HL-60 (cell line): ENCODE measurements around the gene MYOG.

Source experiments
- DNase-seq, 2 experiments: peaks; one replicate each; pipeline ENCODE4 v3.0.0-alpha.2; 2010 to 2020; ENCODE audit warnings: low read depth in 1 of 2, low spot score in 1 of 2
- H3K27ac ChIP-seq: fragments of 250-450 bp; sonication (Bioruptor Pico); replicated peaks from 2 replicates; pipeline ENCODE4 v1.5.1; 2020; ENCODE audit warnings: mild to moderate bottlenecking, moderate library complexity
- H3K27me3 ChIP-seq: fragments of 250-450 bp; sonication (Bioruptor Pico); 2 replicates; pipeline ENCODE4 v1.5.1; 2021; ENCODE audit warnings: mild to moderate bottlenecking, moderate library complexity; ENCODE audit not compliant: insufficient read depth, poor library complexity, severe bottlenecking
- H3K4me3 ChIP-seq: replicated peaks from 2 replicates; pipeline ENCODE4 v1.5.1; 2011; ENCODE audit warnings: mild to moderate bottlenecking, control low read depth, low read length; ENCODE audit not compliant: insufficient read depth
- GABPA ChIP-seq: IDR thresholded peaks from 2 replicates; pipeline ENCODE4 v1.6.1; 2012; ENCODE audit warnings: low read depth
- POLR2AphosphoS5 ChIP-seq: IDR thresholded peaks from 2 replicates; pipeline ENCODE4 v1.6.1; 2012; ENCODE audit warnings: low read depth
- SPI1 ChIP-seq: IDR thresholded peaks from 2 replicates; pipeline ENCODE4 v1.6.1; 2012; ENCODE audit warnings: low read depth, mild to moderate bottlenecking, borderline replicate concordance
- TF ChIP-seq, protein P1 (sequence below): IDR thresholded peaks from one replicate; pipeline ENCODE4 v1.5.1; 2011; ENCODE audit warnings: low read length, control low read depth, inconsistent platforms; ENCODE audit not compliant: insufficient read depth
- TF ChIP-seq, protein P2 (sequence below): IDR thresholded peaks from 2 replicates; pipeline ENCODE4 v1.6.1; 2012; ENCODE audit warnings: low read depth; ENCODE audit not compliant: insufficient replicate concordance

The MYOG gene

DNA sequence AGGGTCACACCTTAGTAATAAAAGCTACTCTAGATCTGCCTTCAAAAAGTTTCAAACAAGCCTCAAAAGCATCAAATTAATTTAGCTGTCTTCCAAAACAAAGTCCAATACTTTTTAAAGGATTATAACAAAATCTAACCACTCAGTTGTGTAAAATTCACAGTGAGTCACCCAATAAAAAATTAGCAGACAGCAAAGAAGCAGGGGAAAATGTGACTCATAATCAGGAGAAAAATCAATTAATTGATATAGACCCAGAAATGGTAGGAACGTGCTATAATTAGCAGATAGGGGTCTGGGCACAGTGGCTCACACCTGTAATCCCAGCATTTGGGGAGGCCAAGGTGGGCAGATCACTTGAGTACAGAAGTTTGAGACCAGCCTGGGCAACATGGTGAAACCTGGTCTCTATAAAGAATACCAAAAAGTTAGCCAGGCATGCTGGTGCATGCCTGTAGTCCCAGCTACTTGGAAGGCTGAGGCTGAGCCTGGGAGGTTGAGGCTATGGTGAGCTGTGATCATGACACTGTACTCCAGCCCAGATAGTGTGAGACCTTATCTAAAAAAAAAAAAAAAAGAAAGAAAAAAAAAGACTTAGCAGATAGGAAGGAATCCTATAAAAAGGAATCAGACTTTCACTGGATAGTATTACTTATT, 8.1 kb upstream of the MYOG start:
- no peaks in the 10 kb centered on the region for H3K27me3 ChIP-seq
- TF ChIP-seq, protein P1, sequence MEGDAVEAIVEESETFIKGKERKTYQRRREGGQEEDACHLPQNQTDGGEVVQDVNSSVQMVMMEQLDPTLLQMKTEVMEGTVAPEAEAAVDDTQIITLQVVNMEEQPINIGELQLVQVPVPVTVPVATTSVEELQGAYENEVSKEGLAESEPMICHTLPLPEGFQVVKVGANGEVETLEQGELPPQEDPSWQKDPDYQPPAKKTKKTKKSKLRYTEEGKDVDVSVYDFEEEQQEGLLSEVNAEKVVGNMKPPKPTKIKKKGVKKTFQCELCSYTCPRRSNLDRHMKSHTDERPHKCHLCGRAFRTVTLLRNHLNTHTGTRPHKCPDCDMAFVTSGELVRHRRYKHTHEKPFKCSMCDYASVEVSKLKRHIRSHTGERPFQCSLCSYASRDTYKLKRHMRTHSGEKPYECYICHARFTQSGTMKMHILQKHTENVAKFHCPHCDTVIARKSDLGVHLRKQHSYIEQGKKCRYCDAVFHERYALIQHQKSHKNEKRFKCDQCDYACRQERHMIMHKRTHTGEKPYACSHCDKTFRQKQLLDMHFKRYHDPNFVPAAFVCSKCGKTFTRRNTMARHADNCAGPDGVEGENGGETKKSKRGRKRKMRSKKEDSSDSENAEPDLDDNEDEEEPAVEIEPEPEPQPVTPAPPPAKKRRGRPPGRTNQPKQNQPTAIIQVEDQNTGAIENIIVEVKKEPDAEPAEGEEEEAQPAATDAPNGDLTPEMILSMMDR: no peak
- no peak for TF ChIP-seq GABPA
- TF ChIP-seq, protein P2, sequence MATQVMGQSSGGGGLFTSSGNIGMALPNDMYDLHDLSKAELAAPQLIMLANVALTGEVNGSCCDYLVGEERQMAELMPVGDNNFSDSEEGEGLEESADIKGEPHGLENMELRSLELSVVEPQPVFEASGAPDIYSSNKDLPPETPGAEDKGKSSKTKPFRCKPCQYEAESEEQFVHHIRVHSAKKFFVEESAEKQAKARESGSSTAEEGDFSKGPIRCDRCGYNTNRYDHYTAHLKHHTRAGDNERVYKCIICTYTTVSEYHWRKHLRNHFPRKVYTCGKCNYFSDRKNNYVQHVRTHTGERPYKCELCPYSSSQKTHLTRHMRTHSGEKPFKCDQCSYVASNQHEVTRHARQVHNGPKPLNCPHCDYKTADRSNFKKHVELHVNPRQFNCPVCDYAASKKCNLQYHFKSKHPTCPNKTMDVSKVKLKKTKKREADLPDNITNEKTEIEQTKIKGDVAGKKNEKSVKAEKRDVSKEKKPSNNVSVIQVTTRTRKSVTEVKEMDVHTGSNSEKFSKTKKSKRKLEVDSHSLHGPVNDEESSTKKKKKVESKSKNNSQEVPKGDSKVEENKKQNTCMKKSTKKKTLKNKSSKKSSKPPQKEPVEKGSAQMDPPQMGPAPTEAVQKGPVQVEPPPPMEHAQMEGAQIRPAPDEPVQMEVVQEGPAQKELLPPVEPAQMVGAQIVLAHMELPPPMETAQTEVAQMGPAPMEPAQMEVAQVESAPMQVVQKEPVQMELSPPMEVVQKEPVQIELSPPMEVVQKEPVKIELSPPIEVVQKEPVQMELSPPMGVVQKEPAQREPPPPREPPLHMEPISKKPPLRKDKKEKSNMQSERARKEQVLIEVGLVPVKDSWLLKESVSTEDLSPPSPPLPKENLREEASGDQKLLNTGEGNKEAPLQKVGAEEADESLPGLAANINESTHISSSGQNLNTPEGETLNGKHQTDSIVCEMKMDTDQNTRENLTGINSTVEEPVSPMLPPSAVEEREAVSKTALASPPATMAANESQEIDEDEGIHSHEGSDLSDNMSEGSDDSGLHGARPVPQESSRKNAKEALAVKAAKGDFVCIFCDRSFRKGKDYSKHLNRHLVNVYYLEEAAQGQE: no peak
- TF ChIP-seq SPI1: no peak
- TF ChIP-seq POLR2AphosphoS5: no peak
- no peak overlapping the region for H3K27ac ChIP-seq
- no peak overlapping the region for H3K4me3 ChIP-seq
- no peak for DNase-seq

DNA sequence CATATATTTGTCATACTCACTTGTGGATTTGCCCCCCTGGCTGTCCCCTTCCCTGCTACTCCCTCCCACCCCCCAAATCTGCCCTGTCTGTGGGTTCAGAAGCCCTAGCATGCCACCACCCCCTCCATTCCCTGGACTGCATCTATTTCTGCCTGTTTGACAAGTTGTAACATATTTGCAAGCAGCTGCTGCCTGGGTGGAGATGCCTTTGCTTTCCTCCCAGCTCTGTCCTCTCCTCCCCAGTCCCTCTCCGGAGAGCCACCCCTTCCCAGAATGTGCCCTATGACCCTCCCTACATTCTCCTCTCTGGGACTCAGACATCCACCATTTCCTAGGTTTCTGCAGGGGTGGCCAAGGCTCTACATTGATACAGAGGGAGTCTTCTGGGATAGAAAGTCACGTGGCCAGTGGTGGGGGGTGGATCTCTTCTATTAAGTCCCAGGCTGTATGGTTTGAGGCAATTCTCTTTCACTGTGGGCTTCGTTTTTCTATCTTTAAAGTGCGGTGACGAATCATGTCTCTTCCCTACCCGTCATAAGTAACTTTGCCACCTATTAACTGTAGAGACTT, 6.0 kb upstream of the MYOG start:
- no peak overlapping the region for H3K4me3 ChIP-seq
- DNase-seq: no peak
- no peak overlapping the region for H3K27ac ChIP-seq
- no peaks in the 10 kb centered on the region for H3K27me3 ChIP-seq
- TF ChIP-seq, protein P2: no peak
- TF ChIP-seq SPI1 (no peak), GABPA (no peak), POLR2AphosphoS5 (no peak)
- TF ChIP-seq, protein P1: no peak

DNA sequence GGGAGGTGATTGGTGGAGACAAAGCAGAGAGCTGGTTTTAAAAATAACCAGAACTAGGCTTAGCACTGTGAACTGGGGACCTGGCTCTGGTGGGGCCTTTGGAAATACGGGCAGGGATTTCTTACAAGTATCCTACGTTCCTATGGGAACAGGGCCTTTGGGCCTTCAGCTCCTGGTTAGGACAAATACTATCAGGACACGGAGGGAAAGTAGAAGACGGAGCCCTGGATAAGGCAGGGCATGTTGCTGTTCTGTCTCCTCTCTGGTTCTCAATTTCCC, 5.3 kb upstream of the MYOG start:
- no peak overlapping the region for H3K27ac ChIP-seq
- H3K27me3 ChIP-seq: no peaks in the 10 kb centered on the region
- TF ChIP-seq POLR2AphosphoS5 (no peak), SPI1 (no peak)
- no peak for DNase-seq
- H3K4me3 ChIP-seq: no peak overlapping the region

DNA sequence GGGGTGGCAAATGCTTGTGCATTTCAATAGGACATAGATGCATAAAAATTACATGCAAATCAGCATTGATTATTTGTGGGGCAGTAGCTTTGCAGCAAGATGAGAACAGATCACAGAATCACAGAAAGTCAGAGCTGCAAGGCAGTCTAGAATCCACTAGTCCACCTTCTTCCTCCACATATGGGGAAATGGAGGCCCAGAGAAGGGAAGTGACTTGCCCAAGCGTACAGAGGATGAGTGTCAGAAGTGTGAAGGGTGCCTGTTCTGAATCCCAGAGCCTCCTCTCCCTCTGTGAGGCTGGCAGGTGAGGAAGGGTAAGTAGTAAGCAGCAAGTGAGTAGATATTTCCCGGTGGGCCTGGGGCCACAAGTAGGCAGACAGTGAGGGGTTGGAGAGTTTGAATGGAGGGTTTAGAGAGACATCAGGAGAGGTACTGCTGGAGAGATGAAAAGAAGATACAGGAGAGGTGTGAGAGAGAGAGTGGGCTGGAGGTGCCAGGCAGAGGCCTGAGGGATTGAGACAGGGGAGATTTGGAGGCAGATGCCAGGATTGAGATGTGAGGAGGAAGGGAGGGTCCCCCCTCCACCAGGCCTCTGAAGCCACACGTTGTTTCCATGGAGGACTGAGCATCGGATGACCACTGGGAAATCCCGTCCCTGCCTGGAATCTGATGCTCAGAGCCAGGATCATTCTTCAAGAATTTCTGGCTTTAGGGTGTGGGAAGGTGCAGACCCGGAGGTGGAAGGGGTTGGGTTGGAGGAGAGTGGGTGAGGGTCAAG, 4.8 kb upstream of the MYOG start:
- Histone ChIP-seq H3K27me3 (no peaks in the 10 kb centered on the region), H3K4me3 (no peak overlapping the region), H3K27ac (no peak overlapping the region)
- no peak for TF ChIP-seq POLR2AphosphoS5
- TF ChIP-seq, protein P2: no peak
- TF ChIP-seq SPI1: no peak; the same call in 1 of the 2 replicates
- TF ChIP-seq GABPA: no peak
- TF ChIP-seq, protein P1: no peak
- DNase-seq: no peak
